ENCODE results near the gene ZNF837. TPM values are rescaled to one million over a fixed set of nuclear protein-coding genes. Genes with fewer than 3 reads are reported as not detected.
A peak's percentile ranks its signal among the peaks of the same experiment; 100 is the strongest.

Gene ZNF837
- total and polyA plus RNA-seq, 2 of the 13 experiments (the other 11 are each of a cell fraction or from before 2014, with no cell fraction given), result 0.29 to 1.3 TPM

- TF ChIP-seq FIP1L1 (IDR thresholded peaks at IDR 0.05; ENCODE audit: borderline replicate concordance, insufficient read depth, low read depth, low read length), result no peak
- no peak for TF ChIP-seq MBNL3 (CRISPR knock-in tag; conservative IDR thresholded peaks at IDR 0.05)
- no peak for TF ChIP-seq SAFB2 (CRISPR knock-in tag; IDR thresholded peaks at IDR 0.05; ENCODE audit: borderline replicate concordance, low read depth)
- no peak; the same call in 1 of the 2 replicates for TF ChIP-seq NCOA2 (CRISPR knock-in tag; IDR thresholded peaks at IDR 0.05)
- TF ChIP-seq HOXA9 (CRISPR knock-in tag; IDR thresholded peaks at IDR 0.05; ENCODE audit: borderline replicate concordance), result no peak; the same call in 1 of the 2 replicates
- TF ChIP-seq ZNF768 (CRISPR knock-in tag; IDR thresholded peaks at IDR 0.05), result 0 out of 2 replicates have a peak, but pooled peaks have one; percentile 10
- TF ChIP-seq ZNF589 (CRISPR knock-in tag; conservative IDR thresholded peaks at IDR 0.05), result no peak
- TF ChIP-seq ZFP36L1 (CRISPR knock-in tag; IDR thresholded peaks at IDR 0.05), result no peak
- TF ChIP-seq ZNF510 (CRISPR knock-in tag; IDR thresholded peaks at IDR 0.05; ENCODE audit: low read depth), result no peak
- peak; percentile 100 for TF ChIP-seq MXI1 (IDR thresholded peaks at IDR 0.05; ENCODE audit: borderline replicate concordance, low read depth, low read length)
- no peak for TF ChIP-seq ZNF496 (CRISPR knock-in tag; IDR thresholded peaks at IDR 0.05; ENCODE audit: insufficient replicate concordance)
- TF ChIP-seq CREBL2 (CRISPR knock-in tag; IDR thresholded peaks at IDR 0.05; ENCODE audit: borderline replicate concordance), result peak; percentile 74; the same call in 1 of the 2 replicates
- peak; percentile 60; the same call in 1 of the 2 replicates for TF ChIP-seq ZNF740 (CRISPR knock-in tag; IDR thresholded peaks at IDR 0.05)
- peak; percentile 96 for TF ChIP-seq YEATS4 (CRISPR knock-in tag; IDR thresholded peaks at IDR 0.05; ENCODE audit: borderline replicate concordance)
- no peak for TF ChIP-seq AFF4 (CRISPR knock-in tag; IDR thresholded peaks at IDR 0.05)
- peak; percentile 85 for TF ChIP-seq JARID2 (CRISPR knock-in tag; IDR thresholded peaks at IDR 0.05; ENCODE audit: insufficient replicate concordance)
- TF ChIP-seq ZFP36 (IDR thresholded peaks at IDR 0.05; ENCODE audit: borderline replicate concordance, low read depth, low read length, partially characterized antibody), result no peak
- TF ChIP-seq ZNF414 (CRISPR knock-in tag; IDR thresholded peaks at IDR 0.05), result peak; percentile 79; the same call in 1 of the 2 replicates
- TF ChIP-seq ZSCAN12 (CRISPR knock-in tag; IDR thresholded peaks at IDR 0.05), result peak; percentile 53; the same call in 1 of the 2 replicates
- TF ChIP-seq SRY (CRISPR knock-in tag; IDR thresholded peaks at IDR 0.05), result peak; percentile 76
- peak; percentile 45; the same call in 1 of the 2 replicates for TF ChIP-seq ZNF280B (CRISPR knock-in tag; IDR thresholded peaks at IDR 0.05; ENCODE audit: borderline replicate concordance)
- TF ChIP-seq ZSCAN21 (CRISPR knock-in tag; IDR thresholded peaks at IDR 0.05; ENCODE audit: borderline replicate concordance), result no peak
These were observed 18.4 kb downstream of the ZNF837 start, which contains the start of gene ZNF497 (continued) for GRCh38 chr19:58362272-58362994.
